Duodenal mucosa (tissue), 2 donors: ENCODE data around the gene EGF.
A peak's percentile ranks its signal among the peaks of the same experiment; 100 is the strongest.

Source experiments
- H3K27ac ChIP-seq: one replicate; pipeline ENCODE4 v1.7.0; 2013; ENCODE audit warnings: low read depth, low read length
- H3K27me3 ChIP-seq, 2 donors: one replicate each; pipeline ENCODE4 v1.7.0; 2013; ENCODE audit warnings: low read length in 2 of 2, control low read depth in 1 of 2; ENCODE audit not compliant: insufficient read depth in 2 of 2, control insufficient read depth in 1 of 2
- H3K36me3 ChIP-seq, 2 donors: one replicate each; pipeline ENCODE4 v1.7.0; 2013; ENCODE audit warnings: low read length in 2 of 2, control low read depth in 1 of 2; ENCODE audit not compliant: insufficient read depth in 2 of 2, control insufficient read depth in 1 of 2
- H3K4me1 ChIP-seq, 2 donors: one replicate each; pipeline ENCODE4 v1.7.0; 2013; ENCODE audit warnings: low read length in 2 of 2, control low read depth in 1 of 2; ENCODE audit not compliant: insufficient read depth in 2 of 2, control insufficient read depth in 1 of 2
- H3K4me3 ChIP-seq, 2 donors: one replicate each; pipeline ENCODE4 v1.7.0; 2013; ENCODE audit warnings: low read length in 2 of 2, low read depth in 1 of 2
- H3K9ac ChIP-seq, 2 donors: one replicate each; pipeline ENCODE4 v1.7.0; 2013; ENCODE audit warnings: low read length in 2 of 2, low read depth in 1 of 2
- H3K9me3 ChIP-seq, 2 donors: one replicate each; pipeline ENCODE4 v1.7.0; 2013; ENCODE audit warnings: low read length in 2 of 2, control low read depth in 1 of 2; ENCODE audit not compliant: control insufficient read depth in 1 of 2

Gene EGF

DNA sequence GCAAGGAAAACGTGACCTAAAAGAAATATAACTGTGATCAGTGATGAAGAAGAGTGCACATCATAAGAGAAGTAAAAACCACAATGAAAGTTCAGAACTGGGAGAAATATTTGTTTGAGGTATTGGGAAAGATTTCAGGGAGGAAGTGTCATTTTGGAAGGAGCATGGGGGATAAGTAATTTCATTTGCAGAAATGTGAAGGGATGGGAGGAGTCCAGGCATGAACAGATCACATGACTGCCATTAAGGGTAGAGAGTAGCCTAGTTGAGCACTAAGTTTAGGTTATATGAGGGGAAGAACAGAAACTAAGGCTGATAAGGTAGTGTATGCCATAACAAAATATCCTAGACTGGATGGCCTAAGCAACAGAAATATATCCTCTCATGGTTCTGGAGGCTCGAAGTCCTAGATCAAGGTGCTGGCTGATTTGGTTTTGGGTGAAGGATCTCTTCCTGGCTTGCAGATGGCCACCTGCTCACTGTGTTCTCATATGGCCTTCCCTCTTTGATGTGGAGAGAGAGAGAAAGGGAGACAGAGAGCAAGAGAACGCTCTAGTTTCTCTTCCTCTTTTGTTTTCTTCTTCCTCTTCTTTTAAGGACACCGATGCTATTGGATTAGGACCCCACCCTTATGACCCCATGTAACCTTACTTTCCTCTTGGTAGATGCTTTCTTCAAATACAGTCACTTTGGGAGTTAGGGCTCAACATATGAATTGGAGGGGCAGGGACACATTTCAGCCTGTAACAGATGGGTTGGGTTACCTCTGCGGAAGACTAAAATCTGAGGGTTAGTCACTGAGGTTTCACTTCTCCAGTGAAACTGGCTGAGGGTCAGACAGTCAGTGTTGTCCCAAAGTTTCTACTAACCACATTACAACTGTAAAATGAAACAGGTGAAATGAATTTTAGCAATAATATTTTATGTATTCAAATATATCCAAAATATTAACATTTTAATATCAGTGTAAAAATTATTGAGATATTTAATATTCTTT, 77.9 kb downstream of the EGF start:
- no peaks in the 10 kb centered on the region for H3K9me3 ChIP-seq
- H3K27me3 ChIP-seq, result peaks cover 0 to 2% of the 10 kb centered on the region in 2 donors
- no peak overlapping the region for H3K4me3 ChIP-seq
- H3K4me1 ChIP-seq, result peaks cover 5 to 14% of the 10 kb centered on the region in 2 donors
- H3K36me3 ChIP-seq, result no peaks in the 10 kb centered on the region
- no peak overlapping the region for H3K27ac ChIP-seq
- no peak overlapping the region for H3K9ac ChIP-seq

DNA sequence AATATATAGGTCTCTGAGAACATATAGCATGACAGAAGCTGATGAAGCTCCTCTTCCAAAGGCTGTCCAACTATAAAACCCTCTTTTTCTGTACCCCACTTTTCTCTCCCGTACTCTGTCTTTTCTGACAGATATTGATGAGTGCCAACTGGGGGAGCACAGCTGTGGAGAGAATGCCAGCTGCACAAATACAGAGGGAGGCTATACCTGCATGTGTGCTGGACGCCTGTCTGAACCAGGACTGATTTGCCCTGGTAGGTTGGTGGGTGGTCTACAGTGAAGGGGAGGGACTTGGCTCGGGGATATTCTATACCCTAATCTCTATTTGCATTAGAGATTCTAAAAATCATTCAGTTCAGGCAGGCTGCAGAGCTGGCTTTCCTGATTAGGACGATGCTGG, 80.4 kb downstream of the EGF start:
- Histone ChIP-seq H3K36me3 (no peaks in the 10 kb centered on the region), H3K9me3 (no peaks in the 10 kb centered on the region), H3K9ac (no peak overlapping the region), H3K27ac (no peak overlapping the region), H3K4me1 (peaks cover 5 to 14% of the 10 kb centered on the region in 2 donors), H3K4me3 (no peak overlapping the region), H3K27me3 (peaks cover 0 to 2% of the 10 kb centered on the region in 2 donors)

DNA sequence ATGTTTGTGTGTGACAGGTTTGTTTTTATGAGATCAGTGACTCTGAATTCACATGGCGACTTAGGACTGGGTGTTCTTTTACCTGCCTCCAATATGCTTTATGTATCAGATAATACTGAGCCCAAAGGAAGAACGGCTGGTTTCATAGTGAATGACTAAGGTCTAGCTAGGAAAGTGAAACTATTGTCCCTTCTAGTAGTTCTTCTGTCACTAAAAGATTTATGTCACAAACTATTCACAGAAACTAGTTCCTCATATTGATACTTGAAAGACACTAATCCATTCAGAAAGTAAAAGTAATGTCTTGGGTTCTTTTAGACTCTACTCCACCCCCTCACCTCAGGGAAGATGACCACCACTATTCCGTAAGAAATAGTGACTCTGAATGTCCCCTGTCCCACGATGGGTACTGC, 81.7 kb downstream of the EGF start:
- Histone ChIP-seq H3K36me3 (no peaks in the 10 kb centered on the region), H3K9ac (no peak overlapping the region), H3K9me3 (no peaks in the 10 kb centered on the region), H3K27ac (no peak overlapping the region), H3K4me1 (peaks cover under 1 to 9% of the 10 kb centered on the region in 2 donors), H3K4me3 (no peak overlapping the region), H3K27me3 (peaks cover under 1 to 2% of the 10 kb centered on the region in 2 donors)

DNA sequence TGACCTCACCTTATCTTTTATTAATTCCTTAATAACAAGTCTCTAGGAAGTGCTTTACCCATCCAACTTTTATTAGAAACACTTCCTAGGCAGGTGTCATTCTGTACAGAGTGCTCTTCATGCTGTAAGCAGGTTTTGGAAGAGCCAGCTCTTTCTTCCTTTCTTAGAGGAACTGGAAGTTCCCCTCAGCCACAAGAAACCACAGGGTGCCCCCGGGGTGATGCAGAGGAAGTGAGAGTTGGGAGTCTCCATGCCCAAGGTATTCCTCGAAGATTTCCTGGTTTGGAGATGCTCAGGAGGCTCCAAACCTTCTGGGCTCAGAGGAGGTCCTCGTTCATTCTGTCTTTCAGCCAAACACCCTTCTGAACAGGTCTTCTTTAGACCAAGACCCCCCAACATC, 83.8 kb downstream of the EGF start:
- H3K9me3 ChIP-seq, result no peaks in the 10 kb centered on the region
- no peaks in the 10 kb centered on the region for H3K36me3 ChIP-seq
- H3K27me3 ChIP-seq, result peaks cover 2 to 4% of the 10 kb centered on the region in 2 donors
- H3K4me3 ChIP-seq, result no peak overlapping the region
- H3K9ac ChIP-seq, result no peak overlapping the region
- H3K4me1 ChIP-seq, result peaks cover 4 to 13% of the 10 kb centered on the region in 2 donors
- no peak overlapping the region for H3K27ac ChIP-seq

DNA sequence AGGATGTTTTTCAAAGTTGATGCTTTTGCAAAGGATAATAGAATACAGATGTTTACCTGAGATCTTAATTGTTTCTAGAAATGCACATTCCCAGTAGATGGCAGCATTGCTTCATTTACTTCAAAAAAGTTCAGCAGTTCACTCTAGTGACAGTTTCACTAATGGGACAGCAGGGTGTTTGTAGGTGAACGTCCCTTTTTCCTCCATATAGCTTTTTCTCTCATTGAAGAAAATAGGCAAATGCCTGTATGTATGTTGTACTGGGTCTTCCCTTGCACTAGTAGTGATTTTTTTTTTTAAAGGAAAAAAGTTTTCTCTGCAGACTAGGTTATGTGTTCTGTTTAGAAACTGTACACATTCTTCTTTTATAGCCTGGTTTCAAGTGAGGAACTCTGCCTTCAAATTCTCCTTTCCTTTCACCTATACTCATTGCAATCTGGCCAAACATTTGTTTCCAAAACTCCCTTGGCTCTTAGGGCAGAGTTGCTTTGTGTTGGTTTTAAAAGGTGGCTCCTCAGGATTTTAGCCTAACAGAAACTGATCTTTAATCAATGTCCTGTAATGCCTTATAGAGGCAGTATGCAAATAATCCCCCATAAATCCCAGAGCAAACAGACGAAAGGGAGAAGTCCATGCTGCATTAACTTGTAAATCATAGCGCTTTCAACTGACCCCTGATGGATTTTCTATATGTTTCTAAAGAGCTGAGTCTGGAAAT, 86.3 kb downstream of the EGF start:
- peaks cover 4 to 13% of the 10 kb centered on the region in 2 donors for H3K4me1 ChIP-seq
- no peak overlapping the region for H3K27ac ChIP-seq
- no peaks in the 10 kb centered on the region for H3K9me3 ChIP-seq
- no peaks in the 10 kb centered on the region for H3K36me3 ChIP-seq
- H3K9ac ChIP-seq, result peak overlapping the region in 1 of 2 donors; percentile 8
- peak overlapping the region in 1 of 2 donors; percentile 14 for H3K4me3 ChIP-seq
- H3K27me3 ChIP-seq, result peaks cover 2 to 4% of the 10 kb centered on the region in 2 donors

DNA sequence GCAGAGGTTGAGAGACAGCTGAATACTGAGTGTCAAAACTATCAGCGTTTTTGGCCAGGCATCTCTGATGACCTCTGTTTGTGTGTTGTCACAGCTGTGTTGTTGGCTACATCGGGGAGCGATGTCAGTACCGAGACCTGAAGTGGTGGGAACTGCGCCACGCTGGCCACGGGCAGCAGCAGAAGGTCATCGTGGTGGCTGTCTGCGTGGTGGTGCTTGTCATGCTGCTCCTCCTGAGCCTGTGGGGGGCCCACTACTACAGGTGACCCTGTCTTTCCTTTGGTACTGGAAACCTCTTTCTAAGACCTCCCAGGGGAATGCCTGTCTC, 86.9 kb downstream of the EGF start:
- Histone ChIP-seq H3K27me3 (peaks cover 2 to 4% of the 10 kb centered on the region in 2 donors), H3K27ac (no peak overlapping the region), H3K36me3 (no peaks in the 10 kb centered on the region), H3K9ac (peak overlapping the region in 1 of 2 donors; percentile 8), H3K4me3 (no peak overlapping the region), H3K9me3 (no peaks in the 10 kb centered on the region), H3K4me1 (peaks cover 4 to 12% of the 10 kb centered on the region in 2 donors)

DNA sequence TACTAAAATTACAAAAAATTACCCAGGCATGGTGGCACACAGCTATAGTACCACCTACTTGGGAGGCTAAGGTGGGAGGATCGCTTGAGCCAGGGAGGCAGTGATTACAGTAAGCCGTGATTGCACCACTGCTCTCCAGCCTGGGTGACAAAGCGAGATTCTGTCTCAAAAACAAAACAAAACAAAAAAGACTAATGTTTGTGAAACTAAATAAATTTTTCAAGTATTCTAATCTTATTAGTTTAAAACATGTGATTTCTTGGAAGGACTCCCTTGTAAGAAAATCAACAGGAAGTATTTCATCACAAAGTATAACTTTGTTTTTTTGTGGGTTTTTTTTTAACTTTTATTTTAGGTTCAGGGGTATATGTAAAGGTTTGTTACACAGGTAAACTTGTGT, 89.6 kb downstream of the EGF start:
- peaks cover 0 to 4% of the 10 kb centered on the region in 2 donors for H3K27me3 ChIP-seq
- H3K36me3 ChIP-seq, result no peaks in the 10 kb centered on the region
- no peak overlapping the region for H3K9ac ChIP-seq
- H3K9me3 ChIP-seq, result no peaks in the 10 kb centered on the region
- peaks cover 6 to 14% of the 10 kb centered on the region in 2 donors for H3K4me1 ChIP-seq
- H3K4me3 ChIP-seq, result no peak overlapping the region
- H3K27ac ChIP-seq, result no peak overlapping the region

DNA sequence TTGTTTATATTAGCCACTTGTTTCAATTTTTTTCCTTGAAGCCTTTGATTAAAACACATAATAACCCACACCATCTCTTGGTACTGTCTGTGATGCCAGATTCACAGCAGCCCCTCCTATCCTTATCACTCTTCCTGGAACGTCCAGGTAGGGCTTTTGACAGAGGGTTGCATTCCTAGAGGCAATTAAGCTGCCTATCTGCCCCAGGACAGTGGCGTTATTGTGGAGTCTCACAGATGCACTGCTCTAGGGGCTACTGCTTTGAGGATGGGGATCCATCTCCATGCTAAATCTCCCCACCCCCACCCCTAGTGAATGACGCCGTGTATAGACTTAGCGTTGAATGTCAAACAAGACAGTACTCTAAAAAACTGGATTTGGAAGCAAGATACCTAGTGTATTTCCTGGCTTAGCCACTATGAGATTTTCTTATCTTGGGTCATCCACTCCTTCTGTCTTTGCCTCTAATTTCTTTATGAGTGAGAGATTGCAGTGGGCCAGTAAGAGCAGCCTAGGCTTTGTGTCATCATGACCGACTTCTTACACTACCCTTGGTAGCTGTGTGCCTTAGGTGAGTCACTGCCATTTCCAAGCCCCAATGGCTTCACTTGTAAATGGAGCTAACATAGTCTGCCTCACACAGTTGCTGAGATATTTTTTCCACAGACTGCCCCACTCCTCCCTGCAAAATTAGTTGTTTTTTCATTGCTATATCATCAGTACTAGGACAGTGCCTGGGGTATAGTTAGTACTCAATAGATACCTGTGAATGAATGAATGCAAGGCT, 90.9 kb downstream of the EGF start:
- Histone ChIP-seq H3K27me3 (peaks cover 0 to 4% of the 10 kb centered on the region in 2 donors), H3K9me3 (no peaks in the 10 kb centered on the region), H3K4me3 (no peak overlapping the region), H3K36me3 (no peaks in the 10 kb centered on the region), H3K4me1 (peaks cover 10 to 20% of the 10 kb centered on the region in 2 donors), H3K9ac (no peak overlapping the region), H3K27ac (no peak overlapping the region)

DNA sequence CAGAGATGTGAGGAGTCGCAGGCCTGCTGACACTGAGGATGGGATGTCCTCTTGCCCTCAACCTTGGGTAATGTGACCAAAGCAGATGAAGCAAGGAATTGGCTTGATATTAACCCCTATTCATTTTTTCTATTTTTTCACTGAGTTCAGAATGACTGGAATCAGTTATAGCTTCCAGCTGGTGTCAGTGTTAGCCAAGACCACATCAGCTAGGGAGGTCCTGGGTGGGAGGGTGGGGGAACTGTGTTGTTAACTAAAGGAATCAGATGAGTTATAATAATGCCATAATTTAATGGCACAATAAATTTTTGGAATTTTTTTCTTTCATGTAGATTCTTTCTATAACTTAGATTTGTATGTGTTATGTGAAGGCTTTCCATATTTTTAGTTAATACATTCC, 91.9 kb downstream of the EGF start:
- Histone ChIP-seq H3K9ac (no peak overlapping the region), H3K4me1 (peaks cover 8 to 14% of the 10 kb centered on the region in 2 donors), H3K27ac (no peak overlapping the region), H3K9me3 (no peaks in the 10 kb centered on the region), H3K27me3 (peaks cover 0 to 2% of the 10 kb centered on the region in 2 donors), H3K36me3 (no peaks in the 10 kb centered on the region), H3K4me3 (no peak overlapping the region)
